WTC11 (cell line): Measurements from ENCODE around the gene AKAP8. TPM values are rescaled to one million over a fixed set of nuclear protein-coding genes. Genes with fewer than 3 reads are reported as not detected.

ENCODE experiments used
- ATAC-seq: fragments of 200-7000 bp; cut with Tn5 transposase; 2 replicates; pipeline ENCODE4 v1.10.0; 2021; ENCODE audit warnings: mild to moderate bottlenecking, moderate library complexity
- CTCF ChIA-PET: fragments of 300-600 bp; sonication (Branson Sonifier 250); formaldehyde crosslinking; loops from one replicate; lab custom pipeline; 2021; ENCODE audit warnings: antibody characterized with exemption; lab: Charles Lee
- POLR2A ChIA-PET: fragments of 350-600 bp; sonication (Branson Sonifier 250); formaldehyde crosslinking; loops from one replicate; lab custom pipeline; 2021; ENCODE audit warnings: antibody characterized with exemption; lab: Charles Lee
- DNase-seq: peaks from one replicate; pipeline ENCODE4 v3.0.0; 2021; ENCODE audit warnings: low spot score
- H3K27ac Mint-ChIP-seq: 2 replicates; pipeline ENCODE4 v1.8.0; 2021; ENCODE audit warnings: mixed read lengths
- H3K27me3 Mint-ChIP-seq: 2 replicates; pipeline ENCODE4 v1.8.0; 2021; ENCODE audit warnings: low read depth, mild to moderate bottlenecking, moderate library complexity, mixed read lengths
- H3K36me3 Mint-ChIP-seq: 2 replicates; pipeline ENCODE4 v1.8.0; 2021; ENCODE audit warnings: mixed read lengths
- H3K4me1 Mint-ChIP-seq: 2 replicates; pipeline ENCODE4 v1.8.0; 2022; ENCODE audit warnings: mixed read lengths
- H3K4me3 Mint-ChIP-seq: 2 replicates; pipeline ENCODE4 v1.8.0; 2021; ENCODE audit warnings: mild to moderate bottlenecking, moderate library complexity, mixed read lengths
- H3K9me3 Mint-ChIP-seq: 2 replicates; pipeline ENCODE4 v1.8.0; 2021; ENCODE audit warnings: mixed read lengths
- CREM ChIP-seq: sonication (generic); formaldehyde crosslinking; IDR thresholded peaks from 2 replicates; pipeline ENCODE4 v1.8.1; 2022; ENCODE audit warnings: mild to moderate bottlenecking, missing genetic modification reagents, moderate library complexity
- ETV6 ChIP-seq: sonication (generic); formaldehyde crosslinking; IDR thresholded peaks from 2 replicates; pipeline ENCODE4 v1.8.1; 2022; ENCODE audit warnings: mild to moderate bottlenecking, missing genetic modification reagents
- FOXP4 ChIP-seq: sonication (generic); formaldehyde crosslinking; IDR thresholded peaks from 2 replicates; pipeline ENCODE4 v1.8.0; 2022; ENCODE audit warnings: mild to moderate bottlenecking, missing genetic modification reagents
- PRRX2 ChIP-seq: fragments of 250-450 bp; sonication (Bioruptor Pico); IDR thresholded peaks from 2 replicates; pipeline ENCODE4 v1.8.0; 2021; ENCODE audit warnings: mild to moderate bottlenecking
- RELA ChIP-seq: sonication (generic); formaldehyde crosslinking; IDR thresholded peaks from 2 replicates; pipeline ENCODE4 v1.8.1; 2022; ENCODE audit warnings: missing genetic modification reagents, mild to moderate bottlenecking, borderline replicate concordance
- TP53 ChIP-seq: sonication (generic); formaldehyde crosslinking; IDR thresholded peaks from 2 replicates; pipeline ENCODE4 v1.8.1; 2023; ENCODE audit warnings: mild to moderate bottlenecking, missing genetic modification reagents
- total RNA-seq: library from RNA; stranded (reverse); gene quantifications from 3 replicates; pipeline ENCODE4 v1.2.3, GENCODE V29; 2021

Gene AKAP8
- total RNA-seq, 1 experiment from 2014 or later, result 65.9 TPM

GRCh38 chr19:15304140-15304705 lies 75.4 kb downstream of the AKAP8 start:
- peaks cover 40% of the 10 kb centered on the region for H3K4me1 Mint-ChIP-seq
- POLR2A ChIA-PET, result no interaction called here
- CTCF ChIA-PET, result interaction anchor here (1.6 kb wide), 1 partner anchor 52 kb away, joined by 4 read pairs; no protein-coding TSS in a partner anchor
- DNase-seq (no peak), ATAC-seq (no peak)
- no peak for TF ChIP-seq RELA (CRISPR knock-in tag)
- no peak for TF ChIP-seq ETV6 (CRISPR knock-in tag)
- TF ChIP-seq FOXP4, result no peak
- TF ChIP-seq PRRX2 (CRISPR knock-in tag), result no peak
- TF ChIP-seq TP53 (CRISPR knock-in tag), result no peak
- no peak for TF ChIP-seq CREM (CRISPR knock-in tag)
- no peak overlapping the region for H3K4me3 Mint-ChIP-seq
- H3K27ac Mint-ChIP-seq, result peak overlapping the region; percentile 32
- no peaks in the 10 kb centered on the region for H3K36me3 Mint-ChIP-seq
- H3K27me3 Mint-ChIP-seq, result no peaks in the 10 kb centered on the region
- no peaks in the 10 kb centered on the region for H3K9me3 Mint-ChIP-seq

Other genes starting within 250 kb of the AKAP8 start
- gene NOTCH3, start 178.8 kb downstream of the AKAP8 start, total RNA-seq, result 133 to 153 TPM (median 144 TPM) in 3 replicates
- 27.1 to 31.3 TPM (median 29.9 TPM) in 3 replicates for gene EPHX3, start 147.3 kb downstream of the AKAP8 start, total RNA-seq
- 127 to 130 TPM (median 128 TPM) in 3 replicates for gene BRD4, start 47.2 kb downstream of the AKAP8 start, total RNA-seq
- 184 to 231 TPM (median 184 TPM) in 3 replicates for gene AKAP8L, start 39.2 kb upstream of the AKAP8 start, total RNA-seq
- gene WIZ, start 70.2 kb upstream of the AKAP8 start, total RNA-seq, result 37.6 to 43.9 TPM (median 40.6 TPM) in 3 replicates
- 1.2 to 2.3 TPM (median 1.6 TPM) in 3 replicates for gene RASAL3, start 84.8 kb upstream of the AKAP8 start, total RNA-seq
- gene PGLYRP2, start 99.7 kb upstream of the AKAP8 start, total RNA-seq, result not detected in 3 replicates
- 1.2 to 1.7 TPM (median 1.5 TPM) in 3 replicates for gene CYP4F22, start 128.7 kb upstream of the AKAP8 start, total RNA-seq
- gene CYP4F8, start 235.4 kb upstream of the AKAP8 start, total RNA-seq, result not detected in 3 replicates